ENCODE measurements around the gene GNPTG. TPM values are rescaled to one million over a fixed set of nuclear protein-coding genes. Genes with fewer than 3 reads are reported as not detected.
A peak's percentile ranks its signal among the peaks of the same experiment; 100 is the strongest.

GNPTG gene
- total and polyA plus RNA-seq, 9 of the 15 experiments (the other 6 are each of a cell fraction or from before 2014, with no cell fraction given): 0.69 to 33.3 (median 13.6) TPM

- TF ChIP-seq IRF9 (tag; IDR thresholded peaks at IDR 0.05): no peak
- 0 out of 2 replicates have a peak, but pooled peaks have one; percentile 55 for TF ChIP-seq NR3C1 (CRISPR knock-in tag; IDR thresholded peaks at IDR 0.05)
- TF ChIP-seq MAFF (IDR thresholded peaks at IDR 0.05; ENCODE audit: low read length): no peak
- TF ChIP-seq MTA1 (IDR thresholded peaks at IDR 0.05; ENCODE audit: borderline replicate concordance): no peak
- TF ChIP-seq, protein P1, sequence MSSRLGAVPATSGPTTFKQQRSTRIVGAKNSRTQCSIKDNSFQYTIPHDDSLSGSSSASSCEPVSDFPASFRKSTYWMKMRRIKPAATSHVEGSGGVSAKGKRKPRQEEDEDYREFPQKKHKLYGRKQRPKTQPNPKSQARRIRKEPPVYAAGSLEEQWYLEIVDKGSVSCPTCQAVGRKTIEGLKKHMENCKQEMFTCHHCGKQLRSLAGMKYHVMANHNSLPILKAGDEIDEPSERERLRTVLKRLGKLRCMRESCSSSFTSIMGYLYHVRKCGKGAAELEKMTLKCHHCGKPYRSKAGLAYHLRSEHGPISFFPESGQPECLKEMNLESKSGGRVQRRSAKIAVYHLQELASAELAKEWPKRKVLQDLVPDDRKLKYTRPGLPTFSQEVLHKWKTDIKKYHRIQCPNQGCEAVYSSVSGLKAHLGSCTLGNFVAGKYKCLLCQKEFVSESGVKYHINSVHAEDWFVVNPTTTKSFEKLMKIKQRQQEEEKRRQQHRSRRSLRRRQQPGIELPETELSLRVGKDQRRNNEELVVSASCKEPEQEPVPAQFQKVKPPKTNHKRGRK (tag; IDR thresholded peaks at IDR 0.05): no peak
- 0 out of 2 replicates have a peak, but pooled peaks have one; percentile 18 for TF ChIP-seq ZBTB17 (CRISPR knock-in tag; IDR thresholded peaks at IDR 0.05)
- TF ChIP-seq, protein P2, sequence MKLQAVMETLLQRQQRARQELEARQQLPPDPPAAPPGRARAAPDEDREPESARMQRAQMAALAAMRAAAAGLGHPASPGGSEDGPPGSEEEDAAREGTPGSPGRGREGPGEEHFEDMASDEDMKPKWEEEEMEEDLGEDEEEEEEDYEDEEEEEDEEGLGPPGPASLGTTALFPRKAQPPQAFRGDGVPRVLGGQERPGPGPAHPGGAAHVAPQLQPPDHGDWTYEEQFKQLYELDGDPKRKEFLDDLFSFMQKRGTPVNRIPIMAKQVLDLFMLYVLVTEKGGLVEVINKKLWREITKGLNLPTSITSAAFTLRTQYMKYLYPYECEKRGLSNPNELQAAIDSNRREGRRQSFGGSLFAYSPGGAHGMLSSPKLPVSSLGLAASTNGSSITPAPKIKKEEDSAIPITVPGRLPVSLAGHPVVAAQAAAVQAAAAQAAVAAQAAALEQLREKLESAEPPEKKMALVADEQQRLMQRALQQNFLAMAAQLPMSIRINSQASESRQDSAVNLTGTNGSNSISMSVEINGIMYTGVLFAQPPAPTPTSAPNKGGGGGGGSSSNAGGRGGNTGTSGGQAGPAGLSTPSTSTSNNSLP (IDR thresholded peaks at IDR 0.05; ENCODE audit: borderline replicate concordance, low read depth, low read length): no peak
- TF ChIP-seq SRF (CRISPR knock-in tag; IDR thresholded peaks at IDR 0.05): no peak
- no peak for TF ChIP-seq GATAD2A (IDR thresholded peaks at IDR 0.05)
- TF ChIP-seq TFAM (CRISPR knock-in tag; conservative IDR thresholded peaks at IDR 0.05): no peak
- no peak for TF ChIP-seq OTX1 (CRISPR knock-in tag; IDR thresholded peaks at IDR 0.05)
- TF ChIP-seq, protein P3, sequence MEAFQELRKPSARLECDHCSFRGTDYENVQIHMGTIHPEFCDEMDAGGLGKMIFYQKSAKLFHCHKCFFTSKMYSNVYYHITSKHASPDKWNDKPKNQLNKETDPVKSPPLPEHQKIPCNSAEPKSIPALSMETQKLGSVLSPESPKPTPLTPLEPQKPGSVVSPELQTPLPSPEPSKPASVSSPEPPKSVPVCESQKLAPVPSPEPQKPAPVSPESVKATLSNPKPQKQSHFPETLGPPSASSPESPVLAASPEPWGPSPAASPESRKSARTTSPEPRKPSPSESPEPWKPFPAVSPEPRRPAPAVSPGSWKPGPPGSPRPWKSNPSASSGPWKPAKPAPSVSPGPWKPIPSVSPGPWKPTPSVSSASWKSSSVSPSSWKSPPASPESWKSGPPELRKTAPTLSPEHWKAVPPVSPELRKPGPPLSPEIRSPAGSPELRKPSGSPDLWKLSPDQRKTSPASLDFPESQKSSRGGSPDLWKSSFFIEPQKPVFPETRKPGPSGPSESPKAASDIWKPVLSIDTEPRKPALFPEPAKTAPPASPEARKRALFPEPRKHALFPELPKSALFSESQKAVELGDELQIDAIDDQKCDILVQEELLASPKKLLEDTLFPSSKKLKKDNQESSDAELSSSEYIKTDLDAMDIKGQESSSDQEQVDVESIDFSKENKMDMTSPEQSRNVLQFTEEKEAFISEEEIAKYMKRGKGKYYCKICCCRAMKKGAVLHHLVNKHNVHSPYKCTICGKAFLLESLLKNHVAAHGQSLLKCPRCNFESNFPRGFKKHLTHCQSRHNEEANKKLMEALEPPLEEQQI (IDR thresholded peaks at IDR 0.05): no peak
- TF ChIP-seq, protein P4, sequence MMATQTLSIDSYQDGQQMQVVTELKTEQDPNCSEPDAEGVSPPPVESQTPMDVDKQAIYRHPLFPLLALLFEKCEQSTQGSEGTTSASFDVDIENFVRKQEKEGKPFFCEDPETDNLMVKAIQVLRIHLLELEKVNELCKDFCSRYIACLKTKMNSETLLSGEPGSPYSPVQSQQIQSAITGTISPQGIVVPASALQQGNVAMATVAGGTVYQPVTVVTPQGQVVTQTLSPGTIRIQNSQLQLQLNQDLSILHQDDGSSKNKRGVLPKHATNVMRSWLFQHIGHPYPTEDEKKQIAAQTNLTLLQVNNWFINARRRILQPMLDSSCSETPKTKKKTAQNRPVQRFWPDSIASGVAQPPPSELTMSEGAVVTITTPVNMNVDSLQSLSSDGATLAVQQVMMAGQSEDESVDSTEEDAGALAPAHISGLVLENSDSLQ (IDR thresholded peaks at IDR 0.05): no peak
- peak; percentile 90 to 98 (median 98) for TF ChIP-seq YY1 (IDR thresholded peaks at IDR 0.05; ENCODE audit: borderline replicate concordance in 1 of 3, control insufficient read depth in 1 of 3, extremely low read depth in 1 of 3, insufficient read depth in 3 of 3, insufficient read length in 1 of 3, insufficient replicate concordance in 2 of 3, low read depth in 1 of 3, low read length in 2 of 3)
- TF ChIP-seq ZNF589 (CRISPR knock-in tag; IDR thresholded peaks at IDR 0.05; ENCODE audit: low read depth): no peak
- TF ChIP-seq TAF7 (tag; IDR thresholded peaks at IDR 0.05): no peak
Measured at GRCh38 chr16:1351582-1352362, at the start of gene GNPTG, which contains the start of gene TSR3 (continued).
